Inflammatory macrophage (primary cell): ENCODE results near the gene LCN6.
"Not testable (repeated sequence)": the region's sequence is repeated elsewhere in the genome, so short reads cannot be mapped to it uniquely, and the experiment has no call there.

Experiments
- DNase-seq, 2 donors: peaks; one replicate each; pipeline ENCODE4 v3.0.0-alpha.2; 2020 to 2022

Gene LCN6

GRCh38 chr9:136782452-136782851, 34.1 kb upstream of the LCN6 start:
- no peak for DNase-seq

- no peak for DNase-seq
These were observed 31.5 kb upstream of the LCN6 start for GRCh38 chr9:136779808-136780207.

GRCh38 chr9:136777359-136777758, 29.0 kb upstream of the LCN6 start:
- no peak for DNase-seq

GRCh38 chr9:136776947-136777346, 28.6 kb upstream of the LCN6 start:
- no peak for DNase-seq

- DNase-seq, result no peak
These were observed 26.9 kb upstream of the LCN6 start for GRCh38 chr9:136775191-136775590.

GRCh38 chr9:136774416-136775045, 26.2 kb upstream of the LCN6 start:
- no peak for DNase-seq

- DNase-seq, result peak; percentile 49 to 55
These were observed 25.2 kb upstream of the LCN6 start for GRCh38 chr9:136773386-136774044.

- DNase-seq, result no peak
These were observed 23.6 kb upstream of the LCN6 start for GRCh38 chr9:136771907-136772415.

- peak in 1 of 2 donors; percentile 28 for DNase-seq
These were observed 21.4 kb upstream of the LCN6 start for GRCh38 chr9:136769710-136770191.

- peak; percentile 32 to 52 for DNase-seq
These were observed 18.2 kb upstream of the LCN6 start for GRCh38 chr9:136766410-136767120.

- DNase-seq, result not testable (repeated sequence)
These were observed 17.6 kb upstream of the LCN6 start for GRCh38 chr9:136765745-136766409.

GRCh38 chr9:136765041-136765440, 16.7 kb upstream of the LCN6 start:
- no peak for DNase-seq

- DNase-seq, result no peak
These were observed 16.1 kb upstream of the LCN6 start, which contains the start of gene LCN15 for GRCh38 chr9:136764301-136764891. LCN15 (minus strand) TSS chr9:136764518; CDS start chr9:136764488, 30 bp downstream.

GRCh38 chr9:136763649-136764035, 15.3 kb upstream of the LCN6 start:
- no peak for DNase-seq

- no peak for DNase-seq
These were observed 14.8 kb upstream of the LCN6 start for GRCh38 chr9:136762915-136763648.

- no peak for DNase-seq
These were observed 13.9 kb upstream of the LCN6 start for GRCh38 chr9:136762221-136762691.

- no peak for DNase-seq
These were observed 13.2 kb upstream of the LCN6 start for GRCh38 chr9:136761545-136761981.

GRCh38 chr9:136760834-136761544, 12.7 kb upstream of the LCN6 start:
- peak; percentile 42 to 65 for DNase-seq

GRCh38 chr9:136760424-136760823, 12.1 kb upstream of the LCN6 start:
- DNase-seq, result no peak

GRCh38 chr9:136759436-136760325, 11.4 kb upstream of the LCN6 start:
- no peak for DNase-seq
